HCT116 (cell line): Measurements from ENCODE around the gene C22orf39. TPM values are rescaled to one million over a fixed set of nuclear protein-coding genes. Genes with fewer than 3 reads are reported as not detected.

ENCODE experiments used
- ATAC-seq: fragments of 200-7000 bp; cut with Tn5 transposase; 2 replicates; pipeline ENCODE4 v1.9.1; 2020; ENCODE audit warnings: mild to moderate bottlenecking, moderate library complexity
- BruUV-seq: library from RNA; stranded (reverse); fragments of 400-500 nt; replicated peaks from 2 replicates; lab custom pipeline; 2021; lab: Mats Ljungman, UMichigan
- CTCF ChIA-PET: fragments of 300-600 bp; sonication (Branson Sonifier 250); formaldehyde crosslinking; loops from one replicate; lab custom pipeline; 2021; ENCODE audit warnings: antibody characterized with exemption; lab: Charles Lee
- POLR2A ChIA-PET: fragments of 300-600, 350-600 bp; sonication (Branson Sonifier 250); formaldehyde crosslinking; loops from one replicate; lab custom pipeline; 2021; ENCODE audit warnings: antibody characterized with exemption; lab: Charles Lee
- RAD21 ChIA-PET, 2 experiments: fragments of 300-600 bp; sonication (Branson Sonifier 250); formaldehyde crosslinking; loops; one replicate each; lab custom pipeline; 2023; ENCODE audit warnings: low total read pairs in 2 of 2; ENCODE audit not compliant: uncharacterized antibody in 2 of 2, unreplicated experiment in 2 of 2, low non-redundant PET in 1 of 2; lab: Charles Lee
- DNase-seq: peaks from one replicate; pipeline ENCODE4 v3.0.0-alpha.2; 2010; ENCODE audit warnings: low read depth, low spot score
- H2AFZ ChIP-seq: fragments of 200-600 bp; shearing (Covaris generic), sonication (generic); 2 replicates; pipeline ENCODE4 v1.6.1; 2017; ENCODE audit warnings: low read depth, mixed run types, mixed read lengths, antibody characterized with exemption, low read length; ENCODE audit not compliant: poor library complexity, severe bottlenecking
- H3K27ac ChIP-seq: 2 replicates; pipeline ENCODE4 v1.5.1; 2012; ENCODE audit warnings: low read depth, low read length
- H3K27me3 ChIP-seq: fragments of 200-600 bp; sonication (generic); 2 replicates; pipeline ENCODE4 v1.6.1; 2016; ENCODE audit warnings: mixed run types, low read length, mixed read lengths; ENCODE audit not compliant: insufficient read depth
- H3K36me3 ChIP-seq, 2 experiments: fragments of 200-500 bp in 1 of 2; fragments of 200-600 bp in 1 of 2; sonication (Bioruptor generic) in 1 of 2; sonication (generic) in 1 of 2; 2 replicates each; pipeline versions ENCODE4 v1.5.1 to v1.6.1; 2014 to 2016; ENCODE audit warnings: low read length in 2 of 2, inconsistent platforms in 1 of 2, mixed read lengths in 1 of 2, mixed run types in 1 of 2; ENCODE audit not compliant: insufficient read depth in 2 of 2, control insufficient read depth in 1 of 2
- H3K4me1 ChIP-seq, 2 experiments: fragments of 200-600 bp in 1 of 2; sonication (generic) in 1 of 2; 2 replicates each; pipeline versions ENCODE4 v1.5.1 to v1.6.1; 2012 to 2017; ENCODE audit warnings: low read length in 2 of 2, inconsistent platforms in 1 of 2, mild to moderate bottlenecking in 1 of 2, mixed read lengths in 1 of 2, mixed run types in 1 of 2, moderate library complexity in 1 of 2; ENCODE audit not compliant: insufficient read depth in 2 of 2, control insufficient read depth in 1 of 2
- H3K4me2 ChIP-seq: fragments of 200-600 bp; sonication (generic); 2 replicates; pipeline ENCODE4 v1.6.1; 2017; ENCODE audit warnings: mixed run types, low read length, mixed read lengths
- H3K4me3 ChIP-seq, 2 experiments: fragments of 200-600 bp in 1 of 2; sonication (generic) in 1 of 2; replicated peaks in 1 of 2; 2 replicates each; pipeline ENCODE4 v1.5.1; 2011 to 2016; ENCODE audit warnings: low read length in 2 of 2, control low read depth in 1 of 2, low read depth in 1 of 2, mild to moderate bottlenecking in 1 of 2, mixed read lengths in 1 of 2, mixed run types in 1 of 2
- H3K79me2 ChIP-seq: fragments of 200-600 bp; sonication (generic); 2 replicates; pipeline ENCODE4 v1.6.1; 2017; ENCODE audit warnings: mild to moderate bottlenecking, mixed run types, low read length, moderate library complexity, mixed read lengths; ENCODE audit not compliant: insufficient read depth
- H3K9ac ChIP-seq: fragments of 200-600 bp; sonication (generic); 2 replicates; pipeline ENCODE4 v1.6.1; 2016; ENCODE audit warnings: low read length, mixed read lengths
- H3K9me2 ChIP-seq: fragments of 200-600 bp; sonication (generic), shearing (Covaris generic); 2 replicates; pipeline ENCODE4 v1.6.1; 2017; ENCODE audit warnings: mixed run types, mild to moderate bottlenecking, moderate library complexity; ENCODE audit not compliant: insufficient read depth
- H3K9me3 ChIP-seq, 2 experiments: fragments of 200-500 bp in 1 of 2; fragments of 200-600 bp in 1 of 2; sonication (Bioruptor generic) in 1 of 2; sonication (generic) in 1 of 2; 2 replicates each; pipeline ENCODE4 v1.6.1; 2014 to 2017; ENCODE audit warnings: low read length in 2 of 2, mixed read lengths in 2 of 2, inconsistent platforms in 1 of 2, low read depth in 1 of 2, mild to moderate bottlenecking in 1 of 2, mixed run types in 1 of 2, moderate library complexity in 1 of 2; ENCODE audit not compliant: control insufficient read depth in 1 of 2, insufficient read depth in 1 of 2
- H4K20me1 ChIP-seq: fragments of 200-600 bp; sonication (generic), shearing (Covaris generic); 2 replicates; pipeline ENCODE4 v1.6.1; 2017; ENCODE audit warnings: mixed run types, mild to moderate bottlenecking, moderate library complexity; ENCODE audit not compliant: insufficient read depth
- CBX3 ChIP-seq: IDR thresholded peaks from 2 replicates; pipeline ENCODE4 v1.6.1; 2012; ENCODE audit warnings: low read depth
- EZH2 ChIP-seq: fragments of 200-600 bp; sonication (generic); IDR thresholded peaks from 2 replicates; pipeline ENCODE4 v1.6.1; 2017; ENCODE audit warnings: antibody characterized with exemption, mixed run types
- EZH2phosphoT487 ChIP-seq: fragments of 200-600 bp; IDR thresholded peaks from 2 replicates; pipeline ENCODE4 v1.6.1; 2018; ENCODE audit warnings: antibody characterized with exemption, borderline replicate concordance
- FOSL1 ChIP-seq: IDR thresholded peaks from 2 replicates; pipeline ENCODE4 v1.6.1; 2012; ENCODE audit warnings: low read depth
- POLR2AphosphoS5 ChIP-seq: IDR thresholded peaks from 2 replicates; pipeline ENCODE4 v1.6.1; 2011; ENCODE audit warnings: mild to moderate bottlenecking, low read depth, low read length, moderate library complexity
- SIN3A ChIP-seq: IDR thresholded peaks from 2 replicates; pipeline ENCODE4 v1.6.1; 2012; ENCODE audit warnings: low read depth
- SP1 ChIP-seq: IDR thresholded peaks from 2 replicates; pipeline ENCODE4 v1.6.1; 2012; ENCODE audit warnings: low read depth
- SRF ChIP-seq: IDR thresholded peaks from 2 replicates; pipeline ENCODE4 v1.6.1; 2012; ENCODE audit warnings: low read depth
- YY1 ChIP-seq: IDR thresholded peaks from 2 replicates; pipeline ENCODE4 v1.6.1; 2011; ENCODE audit warnings: low read length, low read depth, moderate library complexity, mild to moderate bottlenecking; ENCODE audit not compliant: insufficient replicate concordance; ENCODE audit errors: extremely low read depth
- ZFX ChIP-seq: fragments of 450-650 bp; IDR thresholded peaks from 2 replicates; pipeline ENCODE4 v1.6.1; 2017
- intact Hi-C: fragments of 100-400 bp; cut with micrococcal nuclease; formaldehyde crosslinking; loops from 2 replicates; pipeline ENCODE4 v1.10.0; 2022
- total RNA-seq: library from RNA; stranded (reverse); gene quantifications from one replicate; pipeline ENCODE4 v1.2.1, GENCODE V29; 2021; ENCODE audit not compliant: unreplicated experiment
- TF ChIP-seq, protein P1 (sequence below), 3 experiments: fragments of 200-600 bp in 1 of 3; sonication (generic) in 1 of 3; IDR thresholded peaks in 2 of 3; conservative IDR thresholded peaks in 1 of 3; 2 replicates each; pipeline ENCODE4 v1.5.1; 2012 to 2017; ENCODE audit warnings: low read depth in 2 of 3, low read length in 2 of 3, antibody characterized with exemption in 1 of 3, borderline replicate concordance in 1 of 3, control low read depth in 1 of 3, mild to moderate bottlenecking in 1 of 3, mixed read lengths in 1 of 3, mixed run types in 1 of 3, moderate library complexity in 1 of 3; ENCODE audit not compliant: insufficient read depth in 1 of 3
- TF ChIP-seq, protein P2 (sequence below): IDR thresholded peaks from 2 replicates; pipeline ENCODE4 v1.6.1; 2012; ENCODE audit warnings: low read depth

C22orf39 gene
- total RNA-seq, 1 experiment from 2014 or later, result 17.7 TPM

DNA sequence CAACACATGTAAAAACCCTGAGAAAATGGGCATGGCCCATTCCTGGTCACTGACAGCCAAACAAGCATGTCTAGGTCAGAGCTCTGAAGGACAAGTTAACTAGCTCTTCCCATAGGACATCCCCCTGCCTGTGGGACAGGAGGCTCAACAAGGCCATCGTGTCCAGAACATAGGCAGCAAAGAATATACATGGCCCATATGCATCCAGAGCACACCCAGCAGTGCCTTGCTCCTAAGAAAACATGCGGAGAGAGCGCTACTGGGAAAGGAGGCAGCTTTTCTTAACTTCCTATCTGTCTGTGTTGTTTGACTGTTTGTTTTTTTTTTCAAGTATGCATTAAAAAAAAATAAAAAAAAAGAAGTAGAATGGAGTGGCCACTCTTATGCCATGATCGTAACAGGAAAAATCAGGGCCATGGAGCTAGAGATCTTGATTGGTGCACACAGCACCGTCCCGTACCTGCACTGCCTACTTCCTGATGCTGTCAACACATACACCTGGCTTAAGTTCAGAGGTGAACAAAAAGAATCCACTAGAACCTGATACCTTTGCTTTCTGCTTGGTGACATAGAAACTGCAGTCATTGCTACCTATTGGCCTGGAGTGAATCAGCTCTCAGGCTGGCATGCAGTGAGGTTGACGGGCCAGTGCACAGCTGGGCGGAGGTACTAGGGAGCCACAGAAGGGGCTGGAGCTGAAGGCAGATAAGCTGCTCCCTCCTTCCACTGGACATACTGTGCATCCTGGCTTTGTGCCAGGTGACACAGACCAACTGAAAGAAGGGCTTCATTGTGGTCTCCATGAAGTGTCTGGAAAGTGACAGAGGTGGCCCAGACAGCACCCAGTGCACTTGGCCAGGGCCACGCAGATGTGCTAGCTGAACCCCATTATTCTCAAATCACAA is 19.6 kb upstream of the C22orf39 start:
- no peaks in the 10 kb centered on the region for H3K9me3 ChIP-seq
- intact Hi-C loops, result no loop called here
- BruUV-seq, result no TSS peak
- H3K36me3 ChIP-seq, result peaks cover 57 to 73% of the 10 kb centered on the region in 2 experiments
- H3K27me3 ChIP-seq, result no peaks in the 10 kb centered on the region
- no peaks in the 10 kb centered on the region for H3K9me2 ChIP-seq
- POLR2A ChIA-PET, result no interaction called here
- no peak overlapping the region for H2AFZ ChIP-seq
- TF ChIP-seq EZH2phosphoT487 (no peak), ZFX (no peak)
- TF ChIP-seq, protein P1, sequence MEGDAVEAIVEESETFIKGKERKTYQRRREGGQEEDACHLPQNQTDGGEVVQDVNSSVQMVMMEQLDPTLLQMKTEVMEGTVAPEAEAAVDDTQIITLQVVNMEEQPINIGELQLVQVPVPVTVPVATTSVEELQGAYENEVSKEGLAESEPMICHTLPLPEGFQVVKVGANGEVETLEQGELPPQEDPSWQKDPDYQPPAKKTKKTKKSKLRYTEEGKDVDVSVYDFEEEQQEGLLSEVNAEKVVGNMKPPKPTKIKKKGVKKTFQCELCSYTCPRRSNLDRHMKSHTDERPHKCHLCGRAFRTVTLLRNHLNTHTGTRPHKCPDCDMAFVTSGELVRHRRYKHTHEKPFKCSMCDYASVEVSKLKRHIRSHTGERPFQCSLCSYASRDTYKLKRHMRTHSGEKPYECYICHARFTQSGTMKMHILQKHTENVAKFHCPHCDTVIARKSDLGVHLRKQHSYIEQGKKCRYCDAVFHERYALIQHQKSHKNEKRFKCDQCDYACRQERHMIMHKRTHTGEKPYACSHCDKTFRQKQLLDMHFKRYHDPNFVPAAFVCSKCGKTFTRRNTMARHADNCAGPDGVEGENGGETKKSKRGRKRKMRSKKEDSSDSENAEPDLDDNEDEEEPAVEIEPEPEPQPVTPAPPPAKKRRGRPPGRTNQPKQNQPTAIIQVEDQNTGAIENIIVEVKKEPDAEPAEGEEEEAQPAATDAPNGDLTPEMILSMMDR (IDR thresholded peaks at IDR 0.05 in 2 of 3, conservative IDR thresholded peaks at IDR 0.05 in 1 of 3; ENCODE audit: borderline replicate concordance in 1 of 3, insufficient read depth in 1 of 3, low read depth in 2 of 3, low read length in 2 of 3), result no peak
- DNase-seq (no peak), ATAC-seq (no peak)
- H4K20me1 ChIP-seq, result no peaks in the 10 kb centered on the region
- RAD21 ChIA-PET, result no interaction called here
- no peak overlapping the region for H3K4me3 ChIP-seq
- no peaks in the 10 kb centered on the region for H3K4me1 ChIP-seq
- H3K27ac ChIP-seq, result no peak overlapping the region
- CTCF ChIA-PET, result no interaction called here
- no peak overlapping the region for H3K4me2 ChIP-seq
- H3K79me2 ChIP-seq, result peaks cover 30% of the 10 kb centered on the region
- no peak overlapping the region for H3K9ac ChIP-seq

DNA sequence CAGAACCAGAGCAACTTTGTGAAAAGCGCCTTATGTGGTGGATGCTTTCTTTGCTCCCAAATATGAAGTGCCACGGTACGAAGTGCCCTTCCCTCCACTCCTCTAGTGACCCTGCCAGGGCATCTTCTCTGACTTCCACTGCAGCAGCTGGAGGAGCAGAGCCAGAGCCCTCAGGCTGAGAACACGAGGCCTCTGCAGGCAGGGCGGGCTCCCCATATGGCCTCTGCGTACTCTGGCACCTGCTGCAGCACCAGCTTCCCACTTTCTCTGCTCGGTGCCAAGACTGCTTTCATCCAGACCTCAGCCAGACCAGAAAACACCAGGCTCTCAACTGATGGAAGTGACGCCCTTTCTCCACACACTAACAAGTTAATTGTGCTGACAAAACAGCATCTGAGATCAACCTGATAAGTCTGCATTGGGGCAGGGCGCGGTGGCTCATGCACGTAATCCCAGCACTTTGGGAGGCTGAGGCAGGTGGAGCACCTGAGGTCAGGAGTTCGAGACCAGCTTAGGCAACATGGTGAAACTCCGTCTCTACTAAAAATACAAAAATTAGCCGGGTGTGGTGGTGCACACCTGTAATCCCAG is 18.7 kb upstream of the C22orf39 start:
- intact Hi-C loops, result no loop called here
- H3K9ac ChIP-seq, result no peak overlapping the region
- peaks cover 57 to 65% of the 10 kb centered on the region in 2 experiments for H3K36me3 ChIP-seq
- POLR2A ChIA-PET, result interaction anchor here (1.1 kb wide), 1 partner anchor 13 kb away, joined by 3 read pairs; the partner anchor contains the start of gene CDC45
- H3K4me2 ChIP-seq, result no peak overlapping the region
- RAD21 ChIA-PET, result no interaction called here
- CTCF ChIA-PET, result no interaction called here
- no peaks in the 10 kb centered on the region for H3K9me2 ChIP-seq
- H4K20me1 ChIP-seq, result no peaks in the 10 kb centered on the region
- no peaks in the 10 kb centered on the region for H3K27me3 ChIP-seq
- ATAC-seq, result no peak
- BruUV-seq, result no TSS peak
- H3K4me1 ChIP-seq, result no peaks in the 10 kb centered on the region
- no peak for DNase-seq
- H3K79me2 ChIP-seq, result peaks cover 21% of the 10 kb centered on the region
- no peak overlapping the region for H2AFZ ChIP-seq
- H3K4me3 ChIP-seq, result no peak overlapping the region
- no peak overlapping the region for H3K27ac ChIP-seq
- TF ChIP-seq SP1 (no peak), FOSL1 (no peak), SRF (no peak), EZH2 (no peak), YY1 (no peak), CBX3 (no peak), POLR2AphosphoS5 (no peak), SIN3A (no peak)
- TF ChIP-seq, protein P2, sequence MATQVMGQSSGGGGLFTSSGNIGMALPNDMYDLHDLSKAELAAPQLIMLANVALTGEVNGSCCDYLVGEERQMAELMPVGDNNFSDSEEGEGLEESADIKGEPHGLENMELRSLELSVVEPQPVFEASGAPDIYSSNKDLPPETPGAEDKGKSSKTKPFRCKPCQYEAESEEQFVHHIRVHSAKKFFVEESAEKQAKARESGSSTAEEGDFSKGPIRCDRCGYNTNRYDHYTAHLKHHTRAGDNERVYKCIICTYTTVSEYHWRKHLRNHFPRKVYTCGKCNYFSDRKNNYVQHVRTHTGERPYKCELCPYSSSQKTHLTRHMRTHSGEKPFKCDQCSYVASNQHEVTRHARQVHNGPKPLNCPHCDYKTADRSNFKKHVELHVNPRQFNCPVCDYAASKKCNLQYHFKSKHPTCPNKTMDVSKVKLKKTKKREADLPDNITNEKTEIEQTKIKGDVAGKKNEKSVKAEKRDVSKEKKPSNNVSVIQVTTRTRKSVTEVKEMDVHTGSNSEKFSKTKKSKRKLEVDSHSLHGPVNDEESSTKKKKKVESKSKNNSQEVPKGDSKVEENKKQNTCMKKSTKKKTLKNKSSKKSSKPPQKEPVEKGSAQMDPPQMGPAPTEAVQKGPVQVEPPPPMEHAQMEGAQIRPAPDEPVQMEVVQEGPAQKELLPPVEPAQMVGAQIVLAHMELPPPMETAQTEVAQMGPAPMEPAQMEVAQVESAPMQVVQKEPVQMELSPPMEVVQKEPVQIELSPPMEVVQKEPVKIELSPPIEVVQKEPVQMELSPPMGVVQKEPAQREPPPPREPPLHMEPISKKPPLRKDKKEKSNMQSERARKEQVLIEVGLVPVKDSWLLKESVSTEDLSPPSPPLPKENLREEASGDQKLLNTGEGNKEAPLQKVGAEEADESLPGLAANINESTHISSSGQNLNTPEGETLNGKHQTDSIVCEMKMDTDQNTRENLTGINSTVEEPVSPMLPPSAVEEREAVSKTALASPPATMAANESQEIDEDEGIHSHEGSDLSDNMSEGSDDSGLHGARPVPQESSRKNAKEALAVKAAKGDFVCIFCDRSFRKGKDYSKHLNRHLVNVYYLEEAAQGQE, result no peak
- TF ChIP-seq, all 23 proteins: peak for 0
- no peaks in the 10 kb centered on the region for H3K9me3 ChIP-seq
